ENCODE results near the gene HIPK1.
"Not testable (repeated sequence)": the region's sequence is repeated elsewhere in the genome, so short reads cannot be mapped to it uniquely, and the experiment has no call there.

HIPK1 gene

DNA sequence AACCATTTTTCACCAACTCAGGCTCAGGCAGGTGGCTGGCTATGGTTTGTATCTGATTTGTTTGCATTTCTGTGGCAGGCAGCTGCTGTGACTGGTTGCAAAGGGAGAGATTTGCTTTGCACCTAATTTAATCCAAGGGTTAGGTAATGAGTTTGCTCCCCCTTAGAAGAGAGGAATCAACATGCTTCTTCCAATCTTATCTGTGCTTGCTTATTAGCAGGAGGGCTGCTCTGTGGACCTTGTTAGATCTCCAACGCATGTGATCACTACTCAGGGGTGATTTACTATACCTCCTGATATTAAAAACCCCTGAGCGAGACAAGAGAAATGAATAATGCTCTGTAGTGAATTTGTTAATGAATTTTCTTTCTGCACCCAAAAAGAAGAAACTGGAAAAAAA, 70.7 kb downstream of the HIPK1 start:
- TF ChIP-seq, protein P1, sequence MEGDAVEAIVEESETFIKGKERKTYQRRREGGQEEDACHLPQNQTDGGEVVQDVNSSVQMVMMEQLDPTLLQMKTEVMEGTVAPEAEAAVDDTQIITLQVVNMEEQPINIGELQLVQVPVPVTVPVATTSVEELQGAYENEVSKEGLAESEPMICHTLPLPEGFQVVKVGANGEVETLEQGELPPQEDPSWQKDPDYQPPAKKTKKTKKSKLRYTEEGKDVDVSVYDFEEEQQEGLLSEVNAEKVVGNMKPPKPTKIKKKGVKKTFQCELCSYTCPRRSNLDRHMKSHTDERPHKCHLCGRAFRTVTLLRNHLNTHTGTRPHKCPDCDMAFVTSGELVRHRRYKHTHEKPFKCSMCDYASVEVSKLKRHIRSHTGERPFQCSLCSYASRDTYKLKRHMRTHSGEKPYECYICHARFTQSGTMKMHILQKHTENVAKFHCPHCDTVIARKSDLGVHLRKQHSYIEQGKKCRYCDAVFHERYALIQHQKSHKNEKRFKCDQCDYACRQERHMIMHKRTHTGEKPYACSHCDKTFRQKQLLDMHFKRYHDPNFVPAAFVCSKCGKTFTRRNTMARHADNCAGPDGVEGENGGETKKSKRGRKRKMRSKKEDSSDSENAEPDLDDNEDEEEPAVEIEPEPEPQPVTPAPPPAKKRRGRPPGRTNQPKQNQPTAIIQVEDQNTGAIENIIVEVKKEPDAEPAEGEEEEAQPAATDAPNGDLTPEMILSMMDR (conservative IDR thresholded peaks at IDR 0.05; ENCODE audit: low read depth, low read length): no peak
- no peak for DNase-seq (ENCODE audit: low read depth)
- no peak overlapping the region for H3K4me3 ChIP-seq (ENCODE audit: low read length)

GRCh38 chr1:114000406-114000805, 71.3 kb downstream of the HIPK1 start:
- TF ChIP-seq, protein P1 (conservative IDR thresholded peaks at IDR 0.05; ENCODE audit: low read depth, low read length): no peak

DNA sequence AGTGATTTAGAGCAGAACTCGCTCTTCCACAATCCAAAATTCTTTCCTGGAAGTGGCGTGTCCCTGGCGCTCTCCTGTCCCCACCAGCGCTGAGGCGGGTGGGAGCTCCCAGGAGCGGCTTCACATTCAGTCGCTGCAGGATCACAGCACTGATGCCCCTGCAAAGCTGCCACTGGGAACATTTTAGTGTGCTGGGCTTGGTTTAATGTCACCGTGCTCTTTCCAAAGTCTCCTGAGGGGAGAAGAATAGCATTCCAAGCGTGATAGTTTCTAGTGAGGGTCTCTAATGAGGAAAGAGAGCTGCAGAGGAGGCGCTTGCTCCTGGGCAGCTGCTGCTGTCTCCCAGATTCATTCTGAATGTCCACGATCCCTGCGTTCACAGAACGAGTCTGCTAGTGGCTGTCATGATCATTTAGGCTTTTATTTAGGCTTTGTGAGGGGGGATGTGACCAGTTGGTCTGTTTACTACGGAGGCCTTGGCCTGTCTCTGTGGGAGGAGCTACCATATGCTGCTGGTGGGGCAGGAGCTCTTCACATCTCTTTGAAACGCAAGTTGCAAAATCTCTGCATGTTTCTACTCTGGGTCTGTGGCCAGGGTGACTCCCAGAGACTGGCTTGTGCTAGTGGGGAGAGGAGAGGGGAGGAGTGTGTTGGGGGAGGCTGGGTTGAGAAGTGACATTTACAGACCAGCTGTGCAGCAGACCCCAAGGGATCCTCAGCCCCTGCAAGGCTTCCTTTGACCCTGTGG, 73.5 kb downstream of the HIPK1 start:
- no peak for DNase-seq (ENCODE audit: low read depth)
- TF ChIP-seq, protein P1 (conservative IDR thresholded peaks at IDR 0.05; ENCODE audit: low read depth, low read length): no peak
- H3K4me3 ChIP-seq (ENCODE audit: low read length): no peak overlapping the region

More at GRCh38 chr1:114000406-114000805, 71.3 kb downstream of the HIPK1 start:
- DNase-seq (ENCODE audit: low read depth): no peak
- no peak overlapping the region for H3K4me3 ChIP-seq (ENCODE audit: low read length)

- TF ChIP-seq, protein P1 (conservative IDR thresholded peaks at IDR 0.05; ENCODE audit: low read depth, low read length): no peak
- DNase-seq (ENCODE audit: low read depth): no peak
- H3K4me3 ChIP-seq (ENCODE audit: low read length): no peak overlapping the region
Measured at GRCh38 chr1:114003431-114003830, 74.3 kb downstream of the HIPK1 start.

GRCh38 chr1:114006825-114007224, 77.7 kb downstream of the HIPK1 start:
- not testable (repeated sequence) for DNase-seq (ENCODE audit: low read depth); H3K4me3 ChIP-seq (ENCODE audit: low read length)

DNA sequence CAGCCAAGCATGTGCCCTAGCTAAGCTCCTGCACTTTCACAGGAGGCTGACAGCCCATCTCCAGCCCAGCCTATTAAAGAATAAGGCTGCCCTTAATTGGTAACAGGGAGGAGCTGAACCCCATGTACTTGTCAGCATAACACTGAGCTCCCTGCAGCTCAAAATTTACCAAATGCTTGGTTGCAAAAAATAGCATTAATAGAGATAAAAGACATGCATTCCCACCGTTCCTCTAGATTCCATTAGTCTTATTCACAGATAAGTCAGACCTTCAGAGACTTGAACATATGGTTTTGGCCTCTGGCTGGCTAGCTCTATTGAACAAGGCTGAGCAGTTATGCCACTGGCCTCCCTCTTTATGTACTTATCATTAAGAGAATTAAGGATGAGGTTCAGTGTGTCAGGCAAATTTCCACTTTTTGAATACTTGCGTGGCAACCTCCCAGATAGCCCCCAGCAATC, 79.4 kb downstream of the HIPK1 start:
- TF ChIP-seq, protein P1 (conservative IDR thresholded peaks at IDR 0.05; ENCODE audit: low read depth, low read length): no peak
- H3K4me3 ChIP-seq (ENCODE audit: low read length): no peak overlapping the region
- no peak for DNase-seq (ENCODE audit: low read depth)

DNA sequence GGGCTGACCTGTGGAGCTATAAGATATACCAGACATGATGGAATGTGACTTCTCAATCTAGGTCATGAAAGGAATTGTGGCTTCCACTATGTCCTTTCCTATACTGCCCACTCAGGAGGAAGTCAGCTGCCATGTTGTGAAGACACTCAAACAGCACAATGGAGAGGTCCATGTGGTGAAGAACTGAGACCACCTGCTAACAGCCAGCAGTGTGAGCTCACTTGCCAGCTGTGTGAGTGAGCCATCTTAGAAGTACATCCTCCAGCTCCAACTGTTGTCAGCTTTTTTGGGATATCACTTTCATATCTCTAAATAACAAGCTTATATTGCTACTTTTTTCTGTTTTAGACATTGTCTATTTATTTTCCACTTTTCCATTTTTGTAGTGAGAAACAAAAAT, 79.9 kb downstream of the HIPK1 start:
- no peak for DNase-seq (ENCODE audit: low read depth)
- H3K4me3 ChIP-seq (ENCODE audit: low read length): no peak overlapping the region
- TF ChIP-seq, protein P1 (conservative IDR thresholded peaks at IDR 0.05; ENCODE audit: low read depth, low read length): no peak
